Glutamatergic neuron (in vitro differentiated cells): ENCODE results near the gene PPP2R5C. TPM values are rescaled to one million over a fixed set of nuclear protein-coding genes. Genes with fewer than 3 reads are reported as not detected.

Source experiments
- DNase-seq: peaks from one replicate; pipeline ENCODE4 v3.0.0; 2022
- H3K27ac Mint-ChIP-seq: one replicate; pipeline ENCODE4 v1.8.0; 2020; ENCODE audit warnings: mild to moderate bottlenecking, mixed read lengths, inconsistent platforms; ENCODE audit not compliant: unreplicated experiment
- H3K27me3 Mint-ChIP-seq: one replicate; pipeline ENCODE4 v1.8.0; 2020; ENCODE audit warnings: mild to moderate bottlenecking, moderate library complexity, mixed read lengths, inconsistent platforms; ENCODE audit not compliant: unreplicated experiment
- H3K36me3 Mint-ChIP-seq: one replicate; pipeline ENCODE4 v1.8.0; 2020; ENCODE audit warnings: mild to moderate bottlenecking, mixed read lengths, inconsistent platforms; ENCODE audit not compliant: unreplicated experiment
- H3K4me1 Mint-ChIP-seq: one replicate; pipeline ENCODE4 v1.8.0; 2020; ENCODE audit warnings: mild to moderate bottlenecking, low read depth, mixed read lengths, inconsistent platforms; ENCODE audit not compliant: unreplicated experiment
- H3K4me3 Mint-ChIP-seq: one replicate; pipeline ENCODE4 v1.8.0; 2020; ENCODE audit warnings: mild to moderate bottlenecking, mixed read lengths, inconsistent platforms; ENCODE audit not compliant: unreplicated experiment
- H3K9me3 Mint-ChIP-seq: one replicate; pipeline ENCODE4 v1.8.0; 2020; ENCODE audit warnings: mild to moderate bottlenecking, moderate library complexity, mixed read lengths, inconsistent platforms; ENCODE audit not compliant: unreplicated experiment
- CTCF ChIP-seq: fragments of 200-600 bp; sonication (generic); IDR thresholded peaks from one replicate; pipeline ENCODE4 v1.5.0; 2021; ENCODE audit not compliant: partially characterized antibody, unreplicated experiment
- total RNA-seq: library from RNA; stranded (reverse); fragmentation: NEBNext Ultra II Directional; extraction: Animal tissue kit (Norgen Biotek cat#: 25700); gene quantifications from one replicate; pipeline ENCODE4 v1.2.1, GENCODE V29; 2021; ENCODE audit not compliant: unreplicated experiment

PPP2R5C gene
- total RNA-seq, 1 donor from 2014 or later, result 116 TPM

DNA sequence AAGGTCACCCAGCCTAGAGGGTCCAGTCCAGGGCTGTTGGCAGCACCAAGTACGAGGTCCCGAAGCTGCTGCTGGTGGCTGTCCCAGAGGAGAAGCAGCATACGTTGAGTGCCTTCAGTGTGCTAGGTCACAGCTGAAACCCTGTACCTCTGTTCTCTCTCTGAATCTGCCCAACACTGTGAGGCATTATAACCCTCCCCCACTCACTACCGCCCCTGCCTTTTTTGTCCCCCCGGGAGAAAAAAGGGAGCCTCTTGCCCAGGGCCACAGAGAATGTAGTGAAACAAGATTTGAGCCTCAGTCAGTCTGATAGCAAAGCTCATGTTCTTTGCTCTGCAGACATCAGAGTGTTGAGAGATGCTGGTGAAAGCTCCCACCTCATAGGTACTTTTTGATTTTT lies 53.4 kb downstream of the PPP2R5C start:
- peaks cover 9% of the 10 kb centered on the region for H3K27me3 Mint-ChIP-seq

GRCh38 chr14:101815994-101816393 lies 54.5 kb downstream of the PPP2R5C start:
- Mint-ChIP-seq H3K27me3 (peaks cover 5% of the 10 kb centered on the region), H3K36me3 (no peaks in the 10 kb centered on the region), H3K4me1 (peaks cover 20% of the 10 kb centered on the region), H3K4me3 (no peak overlapping the region), H3K9me3 (no peaks in the 10 kb centered on the region), H3K27ac (no peak overlapping the region)
- TF ChIP-seq CTCF, result no peak
- DNase-seq, result no peak

More for the DNA sequence above, 53.4 kb downstream of the PPP2R5C start:
- peaks cover 22% of the 10 kb centered on the region for H3K4me1 Mint-ChIP-seq
- H3K27ac Mint-ChIP-seq, result no peak overlapping the region
- H3K9me3 Mint-ChIP-seq, result peaks cover 3% of the 10 kb centered on the region
- TF ChIP-seq CTCF, result no peak
- no peaks in the 10 kb centered on the region for H3K36me3 Mint-ChIP-seq
- no peak overlapping the region for H3K4me3 Mint-ChIP-seq
- no peak for DNase-seq

DNA sequence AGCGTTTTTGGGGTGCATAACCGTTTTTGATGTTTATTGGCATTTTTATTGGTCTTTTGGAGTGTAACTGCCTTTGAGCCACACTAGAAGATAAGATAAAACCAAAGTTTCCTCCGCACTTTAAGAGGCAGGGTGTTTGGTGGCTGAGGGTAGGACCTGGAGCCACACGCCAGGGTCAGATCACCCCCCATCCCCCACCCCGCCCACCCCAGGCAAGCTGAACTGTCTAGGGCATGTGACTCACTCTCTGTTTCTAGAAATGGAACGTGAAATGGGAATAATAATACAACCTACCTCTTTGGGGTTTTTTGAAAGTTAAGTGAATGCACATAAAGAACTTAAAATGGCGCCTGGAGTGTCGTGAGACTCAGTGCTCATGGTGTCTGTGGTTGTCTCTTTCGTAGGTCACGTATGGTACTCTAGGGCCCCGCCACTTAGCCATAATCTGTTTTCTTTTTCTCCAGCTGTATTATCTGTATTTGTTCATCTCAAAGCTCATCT lies 56.0 kb downstream of the PPP2R5C start:
- no peaks in the 10 kb centered on the region for H3K9me3 Mint-ChIP-seq
- no peak overlapping the region for H3K4me3 Mint-ChIP-seq
- no peaks in the 10 kb centered on the region for H3K36me3 Mint-ChIP-seq
- no peak for TF ChIP-seq CTCF
- H3K27ac Mint-ChIP-seq, result no peak overlapping the region
- H3K27me3 Mint-ChIP-seq, result peaks cover 5% of the 10 kb centered on the region
- DNase-seq, result no peak
- H3K4me1 Mint-ChIP-seq, result peaks cover 24% of the 10 kb centered on the region

- H3K9me3 Mint-ChIP-seq, result no peaks in the 10 kb centered on the region
- H3K27me3 Mint-ChIP-seq, result peaks cover 5% of the 10 kb centered on the region
- peaks cover 26% of the 10 kb centered on the region for H3K4me1 Mint-ChIP-seq
- H3K36me3 Mint-ChIP-seq, result no peaks in the 10 kb centered on the region
- H3K4me3 Mint-ChIP-seq, result no peak overlapping the region
- no peak for DNase-seq
- no peak for TF ChIP-seq CTCF
- peak overlapping the region; percentile 5 for H3K27ac Mint-ChIP-seq
Measured at GRCh38 chr14:101819251-101819990, 57.9 kb downstream of the PPP2R5C start.

GRCh38 chr14:101820283-101820798 lies 58.8 kb downstream of the PPP2R5C start:
- Mint-ChIP-seq H3K36me3 (peaks cover under 1% of the 10 kb centered on the region), H3K9me3 (peaks cover 2% of the 10 kb centered on the region), H3K4me1 (peaks cover 32% of the 10 kb centered on the region), H3K4me3 (no peak overlapping the region), H3K27ac (no peak overlapping the region), H3K27me3 (peaks cover 5% of the 10 kb centered on the region)
- DNase-seq, result no peak
- TF ChIP-seq CTCF, result no peak
